ENCODE data around the gene IL4.

IL4 gene

DNA sequence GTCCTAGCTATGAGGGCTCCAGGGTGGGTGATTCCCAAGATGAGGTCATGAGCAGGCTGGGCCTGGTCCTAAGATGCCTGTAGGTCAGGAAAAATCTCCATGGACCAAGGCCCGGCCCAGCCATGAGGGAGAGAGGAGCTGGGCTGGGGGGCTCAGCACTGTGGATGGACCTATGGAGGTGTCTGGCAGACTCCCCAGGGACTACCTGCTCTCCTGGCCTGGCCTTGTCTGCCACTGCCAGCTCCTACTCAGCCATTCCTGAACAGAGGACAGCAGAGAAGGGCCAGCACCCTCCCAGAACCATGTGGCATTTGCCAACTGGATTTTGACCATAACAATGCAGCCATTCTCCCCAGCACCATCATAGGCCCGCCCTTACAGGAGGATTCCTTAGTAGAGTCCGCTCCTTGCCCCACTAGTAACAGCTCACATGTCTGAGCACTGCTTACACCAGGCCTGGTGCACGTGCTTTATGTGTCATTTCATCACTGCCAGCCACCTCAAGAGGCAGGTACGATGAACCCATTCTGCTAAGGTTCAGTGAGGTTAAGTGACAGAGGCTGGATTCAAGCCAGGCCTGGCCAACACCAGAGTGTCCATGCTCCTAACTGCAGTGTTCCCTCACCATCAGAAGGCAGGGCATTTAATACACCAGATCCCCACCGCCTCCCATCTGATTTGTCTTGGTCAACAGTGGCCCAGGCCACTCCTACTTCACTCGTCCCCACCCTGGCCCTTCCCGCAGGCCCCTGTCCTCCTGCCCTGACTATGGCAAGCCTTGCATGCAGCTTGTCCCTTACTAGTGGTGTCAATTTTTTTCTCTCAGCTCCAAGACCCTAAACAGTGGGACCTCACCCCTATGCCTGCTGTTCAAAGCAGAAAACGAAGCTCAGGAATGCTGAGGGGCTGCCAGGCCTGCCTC, 15.1 kb upstream of the IL4 start:
- DNase-seq: no peak

DNA sequence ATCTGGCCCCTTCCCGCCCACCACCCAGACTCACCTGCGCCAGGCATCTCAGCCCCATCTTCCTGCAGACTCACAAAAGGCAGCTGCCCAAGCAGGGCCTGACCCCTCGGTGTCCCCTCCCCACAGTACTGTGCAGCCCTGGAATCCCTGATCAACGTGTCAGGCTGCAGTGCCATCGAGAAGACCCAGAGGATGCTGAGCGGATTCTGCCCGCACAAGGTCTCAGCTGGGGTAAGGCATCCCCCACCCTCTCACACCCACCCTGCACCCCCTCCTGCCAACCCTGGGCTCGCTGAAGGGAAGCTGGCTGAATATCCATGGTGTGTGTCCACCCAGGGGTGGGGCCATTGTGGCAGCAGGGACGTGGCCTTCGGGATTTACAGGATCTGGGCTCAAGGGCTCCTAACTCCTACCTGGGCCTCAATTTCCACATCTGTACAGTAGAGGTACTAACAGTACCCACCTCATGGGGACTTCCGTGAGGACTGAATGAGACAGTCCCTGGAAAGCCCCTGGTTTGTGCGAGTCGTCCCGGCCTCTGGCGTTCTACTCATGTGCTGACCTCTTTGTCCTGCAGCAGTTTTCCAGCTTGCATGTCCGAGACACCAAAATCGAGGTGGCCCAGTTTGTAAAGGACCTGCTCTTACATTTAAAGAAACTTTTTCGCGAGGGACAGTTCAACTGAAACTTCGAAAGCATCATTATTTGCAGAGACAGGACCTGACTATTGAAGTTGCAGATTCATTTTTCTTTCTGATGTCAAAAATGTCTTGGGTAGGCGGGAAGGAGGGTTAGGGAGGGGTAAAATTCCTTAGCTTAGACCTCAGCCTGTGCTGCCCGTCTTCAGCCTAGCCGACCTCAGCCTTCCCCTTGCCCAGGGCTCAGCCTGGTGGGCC, 13.9 kb upstream of the IL4 start:
- DNase-seq: no peak

- DNase-seq: no peak
These were observed 12.4 kb upstream of the IL4 start for GRCh38 chr5:132661231-132662003.

DNA sequence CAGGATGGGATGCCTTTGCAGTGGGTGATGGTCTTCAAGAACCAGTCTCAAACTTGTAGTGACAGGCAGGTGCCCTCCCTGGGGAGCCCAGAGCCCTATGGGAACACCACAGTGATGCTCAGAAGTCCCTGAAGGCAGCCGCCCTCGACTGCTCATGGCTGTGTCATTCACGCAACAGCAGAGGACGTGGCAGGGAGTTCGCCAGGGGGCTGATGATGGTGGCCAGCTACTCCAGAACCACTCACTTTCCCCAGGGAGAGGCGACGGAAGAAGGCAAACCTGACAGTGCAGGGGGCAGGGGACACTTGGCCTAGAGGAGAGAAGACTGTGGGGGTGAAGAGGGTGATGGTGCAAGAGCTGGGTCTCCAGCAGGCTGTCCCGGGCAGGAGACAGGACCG, 11.8 kb upstream of the IL4 start:
- no peak for DNase-seq

DNA sequence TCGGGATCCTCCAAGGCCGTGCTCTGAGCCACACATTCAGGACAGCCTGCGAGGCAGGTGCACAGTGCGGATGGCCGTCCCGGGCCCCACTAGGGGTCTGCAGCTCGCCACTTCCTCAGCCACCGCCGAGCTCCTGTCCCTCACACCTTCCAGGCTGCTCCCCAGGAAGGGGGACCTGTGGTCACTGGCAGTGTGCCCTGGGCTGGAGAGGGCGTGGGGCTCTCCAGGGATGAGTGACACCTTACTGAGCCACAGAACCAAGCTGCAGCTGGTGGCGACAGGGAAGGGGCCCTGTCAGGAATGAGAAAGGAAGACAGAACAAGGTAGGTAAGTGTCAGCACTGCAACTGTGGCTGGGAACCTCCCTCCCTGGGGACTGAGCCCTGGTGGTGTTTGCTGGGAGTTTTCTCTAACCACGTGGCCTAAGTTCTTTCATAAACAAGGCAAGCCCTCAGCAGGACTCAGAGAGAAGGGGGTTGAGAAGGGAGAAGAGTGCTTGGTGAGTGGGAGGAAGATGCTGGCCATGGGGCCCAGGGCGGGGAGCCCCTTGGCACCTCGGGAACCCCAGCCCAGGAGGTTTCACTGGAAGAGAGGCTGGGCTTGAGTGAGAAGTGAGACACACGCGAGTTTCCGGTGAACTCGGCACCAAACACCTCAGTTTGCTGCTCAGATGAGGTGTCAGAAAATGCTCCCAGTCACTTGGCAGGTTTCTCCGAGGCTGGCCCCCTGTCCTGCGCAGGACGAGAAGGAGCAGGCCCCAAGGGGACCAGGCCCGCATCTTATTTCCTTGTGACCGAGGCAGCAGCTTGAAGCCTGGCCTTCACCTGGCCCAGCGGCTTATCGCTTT, 10.6 kb upstream of the IL4 start:
- DNase-seq: no peak

DNA sequence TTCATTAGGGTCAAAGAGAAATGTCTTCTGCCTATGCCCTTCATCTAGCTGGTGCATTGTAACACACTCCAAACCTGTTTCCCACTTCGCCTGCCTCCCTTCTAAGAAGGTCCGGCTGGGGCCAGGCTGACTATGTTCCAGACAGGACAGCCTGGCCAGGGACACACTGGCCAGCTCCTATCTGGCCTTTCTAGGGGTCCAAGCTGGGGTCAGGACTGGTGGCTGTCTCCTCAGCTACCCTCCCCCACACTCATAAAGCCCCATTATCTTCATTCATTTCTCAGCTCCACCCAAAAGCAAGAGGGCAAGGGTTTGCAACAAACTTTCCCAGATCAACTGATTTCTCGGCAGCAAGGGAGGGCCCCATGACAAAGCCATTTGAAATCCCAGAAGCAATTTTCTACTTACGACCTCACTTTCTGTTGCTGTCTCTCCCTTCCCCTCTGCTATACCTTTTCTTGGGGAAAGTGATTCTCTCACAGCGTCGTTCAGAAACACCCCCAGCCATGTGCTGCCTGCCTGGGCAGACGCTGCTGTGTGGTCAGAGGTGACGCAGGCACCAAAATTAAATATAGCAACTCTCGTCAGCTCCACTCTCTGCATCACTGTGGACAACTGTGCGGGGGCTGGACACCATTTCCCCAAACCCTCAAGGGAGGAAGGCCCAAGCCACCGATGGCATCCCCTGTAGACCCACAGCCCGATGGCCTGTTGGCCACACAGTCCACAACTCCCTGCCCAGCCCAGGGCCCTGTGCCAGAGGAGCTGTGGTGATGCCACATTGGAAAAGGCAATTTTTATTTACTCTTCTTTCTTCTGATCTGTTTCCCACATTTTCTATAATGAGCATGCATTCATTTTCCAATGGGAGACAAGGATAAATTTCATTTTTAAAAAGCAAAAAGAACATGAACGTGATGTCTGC, 9.8 kb upstream of the IL4 start:
- DNase-seq: no peak

DNA sequence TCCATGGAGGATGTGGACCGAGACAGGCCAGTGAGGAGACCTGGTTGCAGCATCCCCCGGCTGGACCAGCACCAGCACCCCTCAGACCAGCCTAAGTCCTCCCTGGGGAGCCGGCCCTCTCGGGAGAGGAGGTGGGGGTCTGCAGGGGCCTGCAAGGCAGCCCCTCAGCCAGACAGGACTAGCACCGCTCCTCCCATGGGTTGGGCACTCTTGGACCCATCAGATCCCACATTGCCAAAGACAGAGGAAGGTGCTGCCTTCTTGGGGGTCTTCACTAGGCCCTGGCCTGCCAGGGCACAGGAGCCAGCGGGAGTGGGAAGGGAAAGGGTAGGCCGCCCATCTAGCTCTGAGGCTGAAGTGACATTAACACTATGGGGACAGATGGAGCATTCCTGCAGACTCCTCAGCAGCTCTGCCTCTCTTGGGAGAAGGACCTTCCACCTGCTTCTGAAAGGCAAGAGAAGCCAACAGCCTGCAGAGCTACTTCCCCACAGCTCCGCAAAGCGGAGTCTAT, 9.0 kb upstream of the IL4 start:
- DNase-seq: no peak

GRCh38 chr5:132665574-132666080, 8.2 kb upstream of the IL4 start:
- DNase-seq: no peak

DNA sequence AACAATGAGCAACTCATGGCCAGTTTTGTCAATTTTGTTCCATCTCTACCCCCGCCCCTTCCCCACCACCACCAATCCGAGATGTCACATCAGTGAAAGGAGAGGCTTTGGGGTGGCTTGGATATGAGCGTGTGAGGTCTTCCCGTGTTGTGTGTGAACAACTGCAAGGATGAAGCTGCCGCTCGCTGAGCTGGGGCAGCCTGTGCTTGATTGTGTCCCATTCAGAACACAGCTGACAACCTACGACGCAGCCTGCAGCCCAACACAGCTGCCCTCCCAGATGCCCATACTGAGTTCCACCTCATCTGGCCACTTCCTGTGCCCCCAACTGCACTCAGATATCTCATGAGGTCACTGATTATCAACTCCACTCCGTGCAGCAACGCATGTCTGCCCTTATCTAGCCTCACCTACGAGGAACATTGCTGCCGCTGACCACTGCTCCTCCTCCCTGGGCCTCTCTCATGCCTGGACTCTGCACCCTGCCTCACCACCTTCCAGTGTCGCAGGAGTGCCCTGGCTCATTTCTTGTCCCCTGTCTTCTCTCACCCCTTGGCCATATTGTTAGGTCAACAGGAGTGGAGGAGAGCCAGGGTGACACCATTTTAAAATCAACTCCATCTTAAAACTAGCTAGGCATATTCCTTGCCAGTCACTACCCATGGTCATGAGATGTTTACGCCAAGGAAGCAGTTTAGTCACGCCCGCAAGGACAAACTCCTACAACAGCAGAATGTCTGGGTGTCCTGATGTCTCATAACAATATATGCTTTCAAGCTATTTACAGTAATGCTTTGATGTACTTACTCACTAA, 7.3 kb upstream of the IL4 start:
- DNase-seq: no peak

GRCh38 chr5:132667309-132667708, 6.5 kb upstream of the IL4 start:
- DNase-seq: no peak

DNA sequence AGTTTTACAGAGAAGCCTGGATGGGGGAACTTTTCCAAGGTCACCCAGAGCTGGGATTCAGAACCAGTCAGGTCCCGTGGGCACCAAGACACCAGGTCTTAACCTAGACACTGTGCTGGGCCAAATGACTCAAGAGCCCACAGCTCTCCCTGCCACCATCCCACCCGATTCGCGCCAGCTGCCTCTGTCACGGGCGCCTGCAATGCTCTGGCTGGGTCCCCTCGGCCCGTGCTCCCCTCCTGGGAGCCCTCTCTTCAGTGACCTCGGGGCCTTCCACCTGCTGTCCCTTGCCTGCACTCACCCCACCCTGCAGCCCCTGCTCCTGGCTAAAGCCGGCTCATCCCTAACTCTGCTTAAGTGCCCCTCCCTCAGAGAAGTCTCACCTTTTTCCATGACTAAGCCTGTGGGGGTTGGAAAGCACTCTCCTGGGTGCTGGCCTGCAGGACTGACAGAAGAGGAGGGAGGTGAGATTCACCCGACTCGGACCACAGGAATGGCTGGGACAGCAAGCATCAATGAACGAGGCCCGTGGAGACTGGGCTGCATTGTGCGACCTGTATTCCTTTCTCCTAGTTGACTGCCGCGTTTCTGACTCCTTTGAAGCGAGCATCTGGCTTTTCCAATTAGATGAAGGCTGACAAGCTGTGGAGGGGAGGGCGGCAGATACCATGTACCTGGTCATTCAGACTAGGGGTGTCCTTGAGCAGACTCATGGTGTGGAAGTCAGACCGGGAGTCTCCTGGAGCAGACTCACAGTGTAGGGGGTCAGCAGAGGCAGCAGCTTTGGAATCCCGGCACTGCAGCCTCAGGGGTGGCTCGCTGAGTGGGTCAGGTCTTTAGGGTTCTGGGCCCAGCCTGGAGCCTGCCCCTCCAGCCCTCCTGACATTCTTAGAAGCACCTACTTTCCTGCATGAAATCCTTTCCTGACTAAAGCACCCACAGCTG, 5.8 kb upstream of the IL4 start:
- DNase-seq: no peak

DNA sequence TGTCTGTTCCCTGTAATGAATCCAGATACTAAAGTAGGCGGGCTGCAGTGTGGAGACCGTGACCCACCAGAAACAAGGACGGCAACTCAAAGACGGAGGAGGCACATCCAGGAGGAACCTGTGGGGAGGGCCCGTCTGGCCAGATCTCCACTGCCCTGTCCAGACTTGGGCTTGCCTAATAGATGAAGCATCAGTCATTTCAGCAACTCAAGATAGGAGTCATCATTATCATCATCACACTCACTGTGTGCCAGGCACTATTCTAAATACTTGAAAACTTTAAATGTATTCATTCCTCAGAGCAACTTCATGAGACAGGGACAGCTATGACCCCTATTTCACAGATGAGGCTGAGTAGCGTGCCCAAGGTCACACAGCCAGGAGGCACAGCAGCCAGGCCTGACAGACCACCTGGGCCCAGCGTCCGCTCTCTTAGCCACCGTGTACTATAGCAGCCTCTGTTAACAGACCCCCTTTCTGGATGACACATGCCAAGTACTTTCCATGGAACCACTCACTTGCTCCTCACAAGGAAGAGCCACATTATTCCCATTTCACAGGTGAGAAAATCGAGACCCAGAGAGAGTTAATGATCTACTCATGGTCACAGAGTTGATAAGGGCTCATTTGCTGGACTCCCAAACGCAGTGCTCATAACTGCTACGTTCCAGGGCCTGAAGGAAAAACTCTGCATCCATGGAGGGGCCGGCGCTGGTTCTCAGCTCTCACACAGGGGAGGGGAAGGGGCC, 4.9 kb upstream of the IL4 start:
- DNase-seq: no peak

GRCh38 chr5:132669455-132669820, 4.4 kb upstream of the IL4 start:
- no peak for DNase-seq

DNA sequence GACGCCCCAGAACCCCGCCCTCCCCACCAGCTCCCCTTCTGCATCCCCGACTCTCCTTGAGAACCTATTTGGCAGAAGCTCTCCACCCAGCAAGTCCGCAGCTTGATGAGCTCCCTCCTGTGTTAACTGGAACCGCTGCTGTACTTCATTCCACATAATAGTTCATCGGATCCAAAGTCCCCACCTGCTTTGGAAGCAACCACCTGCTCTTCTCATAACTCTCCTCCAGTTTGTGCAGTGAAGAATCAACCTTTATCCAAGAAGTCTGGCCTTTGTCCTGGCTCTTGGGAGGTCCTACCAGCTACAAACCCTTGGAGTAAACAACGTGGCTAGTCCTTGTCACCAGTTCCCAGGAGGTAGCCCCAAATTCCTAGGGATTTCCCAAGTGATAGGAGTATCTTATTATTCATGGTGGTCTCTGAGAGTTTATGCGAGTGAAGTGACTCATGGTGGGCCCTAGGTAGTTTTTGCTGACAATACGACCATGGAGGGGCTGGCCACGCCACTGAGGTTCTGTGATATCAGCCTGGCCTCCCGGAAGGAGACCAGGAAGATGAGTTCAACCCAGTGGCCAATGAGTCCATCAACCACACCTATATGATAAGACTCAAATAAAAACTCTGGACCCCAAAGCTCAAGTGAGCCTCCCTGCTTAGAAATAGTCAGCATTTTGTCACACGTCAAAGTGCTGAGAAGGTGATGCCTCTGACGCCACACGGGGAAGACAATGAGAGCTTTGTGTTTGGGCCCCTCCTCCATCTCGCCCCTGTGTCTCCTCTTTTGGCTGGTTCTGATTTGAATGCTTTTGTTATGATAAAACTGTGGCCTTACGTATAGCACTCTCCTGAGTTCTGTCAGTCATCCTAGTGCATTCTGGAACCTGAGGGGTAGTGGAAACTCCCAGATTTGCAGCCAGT, 3.6 kb upstream of the IL4 start:
- DNase-seq: no peak

DNA sequence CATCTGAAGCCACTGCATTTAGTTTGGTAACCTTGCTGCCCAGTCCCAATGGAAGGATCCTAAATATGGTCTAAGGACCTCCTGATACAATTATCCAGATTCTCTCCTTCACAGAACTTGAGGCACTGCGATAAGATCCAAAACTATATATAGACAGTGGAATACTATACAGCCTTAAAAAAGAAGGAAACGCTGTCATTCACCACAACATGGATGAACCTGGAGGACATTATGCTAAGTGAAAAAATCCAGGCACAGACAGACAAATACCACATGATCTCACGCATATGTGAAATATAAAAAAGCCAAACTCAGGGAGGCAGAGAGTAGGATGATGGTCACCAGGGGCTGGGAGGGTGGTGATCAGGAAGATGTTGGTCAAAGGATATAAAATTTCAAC, 2.8 kb upstream of the IL4 start:
- no peak for DNase-seq

GRCh38 chr5:132673488-132673887, 301 bp upstream of the IL4 start:
- DNase-seq: no peak

Data from midbrain (tissue), 1 donor.